NT2/D1 (cell line): ENCODE measurements around the gene CLSTN2.

ENCODE experiments used
- DNase-seq: peaks from one replicate; pipeline ENCODE4 v3.0.0-alpha.2; 2011; ENCODE audit warnings: low read depth, low spot score
- H3K27me3 ChIP-seq: 2 replicates; pipeline ENCODE4 v1.6.0; 2011; ENCODE audit warnings: mild to moderate bottlenecking; ENCODE audit not compliant: insufficient read length, insufficient read depth
- H3K36me3 ChIP-seq: 2 replicates; pipeline ENCODE4 v1.6.1; 2011; ENCODE audit warnings: mild to moderate bottlenecking, low read length, mixed read lengths; ENCODE audit not compliant: insufficient read depth, insufficient read length
- H3K4me1 ChIP-seq: 2 replicates; pipeline ENCODE4 v1.5.1; 2011; ENCODE audit not compliant: insufficient read depth, insufficient read length
- H3K4me3 ChIP-seq: 2 replicates; pipeline ENCODE4 v1.5.1; 2011; ENCODE audit warnings: low read depth; ENCODE audit not compliant: insufficient read length
- H3K9ac ChIP-seq: 2 replicates; pipeline ENCODE4 v1.6.0; 2011; ENCODE audit warnings: low read depth; ENCODE audit not compliant: insufficient read length
- H3K9me3 ChIP-seq: 2 replicates; pipeline ENCODE4 v1.5.1; 2011; ENCODE audit warnings: mild to moderate bottlenecking, low read length; ENCODE audit not compliant: insufficient read depth
- SUZ12 ChIP-seq: IDR thresholded peaks from 2 replicates; pipeline ENCODE4 v1.6.1; 2011; ENCODE audit not compliant: insufficient read length, insufficient read depth; ENCODE audit errors: extremely low read depth
- YY1 ChIP-seq: IDR thresholded peaks from 2 replicates; pipeline ENCODE4 v1.6.1; 2011; ENCODE audit not compliant: insufficient read length, insufficient read depth
- ZNF274 ChIP-seq: IDR thresholded peaks from 2 replicates; pipeline ENCODE4 v1.6.1; 2011; ENCODE audit warnings: mild to moderate bottlenecking, low read depth, low read length

Gene CLSTN2

GRCh38 chr3:140167600-140168281, 232.8 kb downstream of the CLSTN2 start:
- Histone ChIP-seq H3K4me1 (no peaks in the 10 kb centered on the region), H3K9me3 (0 out of 2 replicates have a peak, but pooled peaks cover 5% of the 10 kb centered on the region), H3K27me3 (no peaks in the 10 kb centered on the region), H3K9ac (no peak overlapping the region), H3K36me3 (no peaks in the 10 kb centered on the region), H3K4me3 (no peak overlapping the region)
- no peak for TF ChIP-seq SUZ12
- TF ChIP-seq YY1 = no peak
- TF ChIP-seq ZNF274 = no peak
- DNase-seq = no peak

DNA sequence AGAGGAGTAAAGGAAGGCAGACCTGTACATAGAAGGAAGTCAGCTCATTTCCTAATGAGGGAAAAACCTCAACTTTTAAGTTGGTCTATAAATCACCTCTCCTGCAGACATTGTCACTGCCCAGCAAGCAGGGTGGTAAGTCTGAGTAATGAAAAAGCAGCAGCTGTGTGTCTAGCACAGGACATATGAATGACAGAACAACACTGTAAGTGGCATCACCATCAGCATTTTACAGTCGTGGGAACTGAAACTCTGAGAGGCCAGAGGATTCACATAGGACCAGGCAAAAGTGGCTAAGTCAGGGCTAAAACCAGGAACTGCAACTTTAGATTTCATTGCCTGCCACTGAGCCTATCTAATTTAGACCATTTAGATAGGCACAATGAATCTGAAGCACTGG, 235.6 kb downstream of the CLSTN2 start:
- H3K4me1 ChIP-seq = no peaks in the 10 kb centered on the region
- 0 out of 2 replicates have a peak, but pooled peaks cover 5% of the 10 kb centered on the region for H3K9me3 ChIP-seq
- no peak for DNase-seq
- H3K9ac ChIP-seq = no peak overlapping the region
- H3K36me3 ChIP-seq = no peaks in the 10 kb centered on the region
- H3K4me3 ChIP-seq = no peak overlapping the region
- no peaks in the 10 kb centered on the region for H3K27me3 ChIP-seq
- no peak for TF ChIP-seq SUZ12
- no peak for TF ChIP-seq YY1
- TF ChIP-seq ZNF274 = no peak

GRCh38 chr3:140176526-140176925, 241.5 kb downstream of the CLSTN2 start:
- TF ChIP-seq YY1 = no peak
- H3K36me3 ChIP-seq = no peaks in the 10 kb centered on the region
- no peak for DNase-seq
- 0 out of 2 replicates have a peak, but pooled peaks cover 5% of the 10 kb centered on the region for H3K9me3 ChIP-seq
- no peak overlapping the region for H3K4me3 ChIP-seq
- no peaks in the 10 kb centered on the region for H3K27me3 ChIP-seq
- H3K4me1 ChIP-seq = no peaks in the 10 kb centered on the region
- no peak overlapping the region for H3K9ac ChIP-seq

GRCh38 chr3:140177943-140178342, 243.0 kb downstream of the CLSTN2 start:
- no peaks in the 10 kb centered on the region for H3K4me1 ChIP-seq
- no peak for DNase-seq
- no peak overlapping the region for H3K9ac ChIP-seq
- no peaks in the 10 kb centered on the region for H3K27me3 ChIP-seq
- H3K36me3 ChIP-seq = no peaks in the 10 kb centered on the region
- no peak overlapping the region for H3K4me3 ChIP-seq
- H3K9me3 ChIP-seq = no peaks in the 10 kb centered on the region
- no peak for TF ChIP-seq ZNF274
- TF ChIP-seq YY1 = no peak
- TF ChIP-seq SUZ12 = no peak

DNA sequence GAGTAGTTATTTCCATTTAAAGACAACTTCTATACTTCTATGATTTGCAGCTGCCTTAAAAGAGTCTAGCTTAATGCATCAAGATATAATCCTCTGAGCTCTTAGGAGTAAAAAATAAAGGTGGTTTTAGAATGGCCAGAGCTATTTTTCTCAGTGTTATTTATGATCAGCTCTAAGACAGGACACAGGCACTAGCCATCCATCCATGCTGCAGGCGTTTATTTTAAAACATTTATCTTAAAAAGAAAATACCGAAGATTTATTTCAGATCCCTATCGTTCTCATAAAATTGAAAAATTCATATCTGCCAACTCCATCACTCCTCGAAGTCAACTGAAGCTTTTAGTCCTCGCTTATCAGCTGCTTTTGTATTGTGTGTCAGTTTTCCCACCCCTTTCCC, 243.5 kb downstream of the CLSTN2 start:
- Histone ChIP-seq H3K36me3 (no peaks in the 10 kb centered on the region), H3K27me3 (no peaks in the 10 kb centered on the region), H3K4me3 (no peak overlapping the region), H3K9me3 (no peaks in the 10 kb centered on the region), H3K4me1 (no peaks in the 10 kb centered on the region), H3K9ac (no peak overlapping the region)
- no peak for TF ChIP-seq YY1
- TF ChIP-seq ZNF274 = no peak
- TF ChIP-seq SUZ12 = no peak
- DNase-seq = no peak

- Histone ChIP-seq H3K9ac (no peak overlapping the region), H3K27me3 (no peaks in the 10 kb centered on the region), H3K36me3 (no peaks in the 10 kb centered on the region), H3K9me3 (no peaks in the 10 kb centered on the region), H3K4me1 (no peaks in the 10 kb centered on the region), H3K4me3 (no peak overlapping the region)
- no peak for DNase-seq
- TF ChIP-seq YY1 = no peak
- TF ChIP-seq SUZ12 = no peak
- no peak for TF ChIP-seq ZNF274
These were observed 245.6 kb downstream of the CLSTN2 start for GRCh38 chr3:140180603-140181002.

DNA sequence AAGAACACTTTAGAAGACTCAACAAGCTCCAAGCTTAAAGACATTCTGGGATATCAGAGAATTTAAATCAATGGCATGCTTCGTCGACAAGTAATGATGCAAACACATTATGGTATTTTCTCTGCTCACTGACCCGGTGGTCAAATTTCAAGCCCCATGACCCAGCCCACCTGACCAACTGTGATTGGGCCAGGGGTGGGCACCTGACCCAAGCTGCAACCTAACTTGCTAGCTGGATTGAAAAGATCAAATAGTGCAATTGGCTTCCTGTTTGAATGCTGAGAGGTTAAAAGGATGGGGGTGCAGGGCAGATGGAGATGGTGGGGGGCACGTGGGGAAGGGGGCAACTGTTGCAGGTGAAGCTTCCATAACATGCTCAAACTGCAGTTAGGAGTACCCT, 250.4 kb downstream of the CLSTN2 start:
- DNase-seq = no peak
- Histone ChIP-seq H3K4me3 (no peak overlapping the region), H3K9ac (no peak overlapping the region), H3K9me3 (no peaks in the 10 kb centered on the region), H3K36me3 (no peaks in the 10 kb centered on the region), H3K4me1 (no peaks in the 10 kb centered on the region), H3K27me3 (no peaks in the 10 kb centered on the region)
- TF ChIP-seq SUZ12 (no peak), YY1 (no peak), ZNF274 (no peak)

DNA sequence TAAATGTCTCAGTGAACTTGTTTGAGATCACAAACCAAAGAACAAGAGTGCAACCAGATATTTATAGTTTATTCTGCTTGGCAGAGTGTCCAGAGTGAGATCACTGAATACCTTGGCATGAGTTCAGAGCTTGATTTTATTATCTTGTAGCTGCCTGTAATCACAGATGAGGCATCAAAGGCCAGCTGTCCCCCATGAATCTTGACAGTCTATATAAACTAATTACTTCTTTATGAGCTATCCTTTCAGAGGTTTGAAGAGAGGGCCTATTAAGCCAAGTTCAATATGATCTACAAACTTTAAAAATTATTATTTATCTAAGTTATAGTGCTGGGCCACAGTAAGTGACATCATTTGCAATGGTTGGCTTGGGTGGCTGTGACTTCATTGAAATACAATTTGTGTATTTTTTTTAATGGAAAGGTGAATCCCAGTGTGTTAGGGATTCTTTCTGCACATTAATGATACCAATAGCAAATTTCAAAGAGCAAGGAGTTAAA, 251.5 kb downstream of the CLSTN2 start:
- TF ChIP-seq YY1 (no peak), ZNF274 (no peak), SUZ12 (no peak)
- DNase-seq = no peak
- no peaks in the 10 kb centered on the region for H3K4me1 ChIP-seq
- no peaks in the 10 kb centered on the region for H3K27me3 ChIP-seq
- H3K9ac ChIP-seq = no peak overlapping the region
- no peaks in the 10 kb centered on the region for H3K9me3 ChIP-seq
- H3K4me3 ChIP-seq = no peak overlapping the region
- H3K36me3 ChIP-seq = no peaks in the 10 kb centered on the region
